CD4-positive, alpha-beta T cell treated with Interleukin-4 for 4 hours (primary cell): ENCODE data around the gene PIK3R1.
"Not testable (repeated sequence)": the region's sequence is repeated elsewhere in the genome, so short reads cannot be mapped to it uniquely, and the experiment has no call there.

Source experiments
- DNase-seq: peaks from one replicate; pipeline ENCODE4 v3.0.0-alpha.2; 2020

The PIK3R1 gene

DNA sequence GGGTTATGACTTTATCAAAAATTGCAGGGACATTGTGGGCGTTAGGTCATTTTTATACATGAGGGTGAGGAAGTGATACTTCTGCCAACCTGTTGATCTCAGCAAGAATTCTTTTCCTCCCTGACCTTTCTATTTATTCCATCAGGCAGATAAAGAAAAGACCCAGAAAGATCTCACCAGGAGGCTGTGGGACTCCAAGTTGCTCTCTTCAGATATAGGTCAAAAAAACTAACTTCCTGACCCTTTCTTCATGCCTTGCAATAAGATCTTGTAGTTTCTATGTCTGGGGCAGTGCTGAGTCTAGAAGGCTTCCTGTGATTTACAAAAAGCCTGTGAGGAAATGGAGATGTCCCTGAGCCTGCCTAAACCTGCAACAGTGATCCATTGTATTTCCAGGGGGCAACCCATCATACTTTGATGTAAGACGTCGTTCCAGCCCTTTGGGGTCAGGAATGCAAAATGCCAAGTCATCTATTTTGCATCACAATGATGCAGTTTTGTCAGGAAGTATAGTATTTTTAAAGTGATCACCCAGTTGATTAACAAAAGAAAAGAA is 22.0 kb upstream of the PIK3R1 start:
- DNase-seq = no peak

DNA sequence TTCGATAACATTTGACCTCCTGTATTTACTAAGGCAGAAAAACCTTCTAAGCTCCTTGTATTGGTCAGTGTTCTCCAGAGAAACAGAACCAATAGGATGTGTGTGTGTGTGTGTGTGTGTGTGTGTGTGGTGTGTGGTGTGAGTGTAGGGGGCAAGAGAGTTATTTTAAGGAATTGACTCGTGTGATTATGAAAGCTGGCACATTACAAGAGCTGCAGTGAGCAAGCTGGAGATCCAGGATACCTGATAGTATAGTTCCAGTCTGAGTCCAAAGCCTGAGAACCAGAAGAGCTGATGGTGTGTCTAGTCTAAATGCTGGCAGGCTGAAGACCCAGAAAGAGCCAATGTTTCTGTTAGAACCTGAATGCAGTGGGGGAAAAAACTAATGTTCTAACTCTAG is 21.2 kb upstream of the PIK3R1 start:
- DNase-seq = no peak

DNA sequence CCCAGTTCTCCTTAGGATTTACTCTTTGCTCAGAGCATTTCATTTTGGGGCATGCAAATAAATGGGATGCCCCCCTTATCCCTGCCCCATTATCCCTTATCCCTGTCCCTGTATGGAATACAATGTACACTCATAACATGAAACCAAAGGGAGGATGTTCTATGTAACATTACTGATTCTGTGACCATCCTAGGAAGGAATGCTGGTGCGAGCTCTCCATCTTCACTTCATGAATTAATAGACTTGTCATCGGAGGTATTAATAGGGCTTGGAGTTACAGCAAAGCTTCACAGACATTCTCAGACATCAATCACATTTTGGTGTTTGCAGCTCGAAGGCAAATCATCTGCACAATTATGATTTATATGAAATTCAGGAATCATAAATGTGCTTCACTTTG is 20.4 kb upstream of the PIK3R1 start:
- no peak for DNase-seq

DNA sequence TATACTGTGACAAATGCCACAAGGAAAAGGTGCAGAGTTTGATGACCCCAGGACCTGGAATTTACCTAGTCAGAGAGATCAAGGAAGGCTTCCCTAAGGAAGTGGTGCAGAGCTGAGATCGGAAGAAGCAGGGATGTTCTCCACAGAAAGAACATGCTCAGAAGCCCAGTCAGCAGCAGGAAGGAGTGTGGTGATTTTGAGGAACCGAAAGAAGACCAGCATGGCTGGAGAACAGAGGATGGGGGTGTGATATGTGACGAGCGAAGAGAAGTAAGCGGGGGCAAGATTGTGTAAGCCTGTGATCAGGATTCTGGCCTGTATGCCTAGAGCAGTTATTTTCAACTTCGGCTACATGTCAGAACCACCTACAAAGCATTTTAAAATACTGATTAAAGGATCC is 18.7 kb upstream of the PIK3R1 start:
- DNase-seq = no peak

DNA sequence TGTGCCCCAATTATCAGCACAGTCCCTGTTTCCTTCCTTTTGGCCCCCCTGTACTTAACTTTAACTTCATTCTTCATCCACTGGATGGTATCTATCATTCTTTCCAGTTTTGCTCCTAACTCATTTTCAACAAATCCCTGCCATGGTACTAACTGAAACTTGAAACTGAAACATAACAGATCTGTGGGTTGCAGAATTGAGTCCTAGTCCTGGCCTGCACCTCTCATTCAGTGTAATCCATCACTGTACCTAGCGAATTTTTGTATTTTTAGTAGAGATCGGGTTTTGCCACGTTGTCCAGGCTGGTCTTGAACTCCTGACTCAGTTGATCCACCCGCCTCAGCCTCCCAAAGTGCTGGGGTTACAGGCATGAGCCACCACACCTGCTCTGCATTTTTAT is 15.3 kb upstream of the PIK3R1 start:
- no peak for DNase-seq

DNA sequence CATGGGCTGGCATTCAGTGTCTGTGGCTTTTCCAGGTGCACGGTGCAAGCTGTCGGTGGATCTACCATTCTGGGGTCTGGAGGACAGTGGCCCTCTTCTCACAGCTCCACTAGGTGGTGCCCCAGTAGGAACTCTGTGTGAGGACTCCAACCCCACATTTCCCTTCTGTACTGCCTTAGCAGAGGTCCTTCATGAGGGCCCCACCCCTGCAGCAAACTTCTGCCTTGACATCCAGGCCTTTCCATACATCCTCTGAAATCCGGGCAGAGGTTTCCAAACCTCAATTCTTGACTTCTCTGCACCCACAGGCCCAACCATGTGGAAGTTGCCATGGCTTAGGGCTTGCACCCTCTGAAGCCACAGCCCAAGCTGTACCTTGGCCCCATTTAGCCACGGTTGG is 4.9 kb upstream of the PIK3R1 start:
- DNase-seq = not testable (repeated sequence)

DNA sequence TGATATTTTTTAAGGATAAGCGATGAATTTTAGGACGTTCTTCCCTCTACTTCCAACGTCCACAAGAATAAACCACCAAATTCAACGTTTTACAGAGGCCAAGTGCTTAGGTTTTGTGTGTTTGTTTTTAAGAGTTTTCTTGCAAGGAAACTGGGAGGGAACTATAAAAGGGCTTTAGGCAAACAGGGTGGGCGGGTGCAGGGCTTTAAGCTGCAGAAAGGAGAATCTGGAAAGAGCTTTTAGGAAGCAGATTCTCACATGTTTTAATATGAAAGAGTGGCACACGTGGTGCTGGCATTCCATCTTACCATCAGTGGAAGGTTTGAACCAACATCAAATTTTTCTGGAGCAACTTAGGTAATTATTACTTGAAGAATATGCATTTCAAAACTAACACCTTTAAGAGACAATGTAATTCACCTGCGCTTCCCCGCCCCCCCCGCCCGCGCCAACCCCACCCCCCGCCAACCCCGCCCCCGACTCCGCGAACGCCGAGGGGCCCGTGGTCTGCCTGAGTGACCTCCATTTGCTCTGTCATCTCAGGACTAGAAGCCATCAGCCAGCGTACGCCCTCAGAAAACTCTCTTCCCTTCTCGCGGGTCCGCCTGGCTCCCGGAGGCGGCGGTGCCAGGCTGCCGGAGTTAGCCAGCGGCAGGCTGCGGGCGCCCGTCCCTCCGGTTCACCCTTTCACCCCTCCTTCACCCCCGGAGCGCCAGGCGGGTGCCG is 911 bp upstream of the PIK3R1 start:
- DNase-seq = no peak

DNA sequence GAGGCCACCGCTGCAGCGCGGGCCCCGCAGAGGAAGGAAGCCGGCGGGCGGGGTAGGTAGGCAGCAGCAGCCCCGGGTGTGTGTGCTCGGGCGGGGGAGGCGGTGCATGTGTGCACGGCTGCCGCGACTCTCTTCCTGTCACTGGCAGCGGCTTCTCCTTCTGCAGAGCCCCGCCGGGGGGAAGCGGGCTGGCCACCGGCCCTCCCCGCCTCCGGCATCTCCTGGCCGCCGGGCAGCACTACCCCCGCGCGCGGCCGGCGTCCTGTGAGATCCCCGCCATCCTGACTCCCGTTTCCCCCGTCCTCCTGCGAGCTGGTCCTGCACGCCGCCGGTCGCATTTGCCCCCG is 315 bp downstream of the PIK3R1 start:
- DNase-seq = no peak

DNA sequence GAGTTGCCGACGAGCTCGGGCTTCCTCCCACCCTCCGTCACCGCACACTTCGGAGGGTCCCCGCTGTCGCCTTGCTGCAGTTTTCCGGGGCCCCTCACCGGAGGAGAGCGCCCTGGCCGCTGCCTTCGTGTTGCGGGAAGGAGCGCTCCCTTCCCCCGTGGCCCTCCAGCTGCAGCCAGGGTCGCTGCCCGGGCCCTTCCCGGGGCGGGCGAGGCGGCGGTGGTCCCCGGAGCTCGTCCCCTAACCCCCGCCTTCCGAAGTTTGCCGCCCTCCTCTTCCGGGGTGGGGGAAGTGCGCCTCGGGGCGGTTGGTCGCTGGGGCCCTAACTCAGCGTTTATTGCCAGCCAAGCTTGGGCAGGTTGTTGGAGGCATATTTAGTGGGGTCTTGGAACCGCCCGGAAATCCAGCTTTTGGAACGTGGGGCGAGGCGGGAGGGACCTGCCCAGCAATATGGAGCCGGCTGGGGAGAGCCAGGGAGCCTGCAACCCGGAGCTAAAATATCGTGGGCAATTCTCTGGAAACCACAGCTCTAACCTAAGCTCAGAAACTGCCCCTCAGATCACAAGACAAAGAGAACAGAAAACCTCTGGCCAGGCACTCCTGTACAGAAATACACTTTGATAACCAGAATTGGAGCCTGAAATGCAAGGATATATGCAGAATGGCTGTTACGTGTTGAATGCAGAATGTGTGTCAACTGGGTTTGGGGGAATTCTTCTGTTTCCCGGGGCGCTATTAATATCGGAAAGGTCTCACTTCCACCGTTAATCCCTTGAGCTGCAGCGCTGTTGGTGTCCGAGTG is 890 bp downstream of the PIK3R1 start:
- peak; percentile 34 for DNase-seq

DNA sequence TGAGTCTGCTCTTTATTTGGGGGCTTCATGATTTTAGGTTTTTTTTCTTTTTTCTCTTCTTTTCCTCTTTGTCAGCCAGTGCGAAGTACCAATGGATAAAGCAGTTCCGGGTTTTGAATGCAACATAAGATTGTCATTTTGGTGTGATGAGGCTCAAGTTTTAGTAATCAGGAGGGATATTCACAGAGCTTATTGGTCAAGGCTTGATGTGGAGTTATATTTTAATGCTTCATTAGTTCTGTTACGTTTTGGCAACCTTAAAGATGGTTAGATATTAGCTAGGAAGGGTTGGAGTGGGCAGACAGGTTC is 1.4 kb downstream of the PIK3R1 start:
- no peak for DNase-seq

DNA sequence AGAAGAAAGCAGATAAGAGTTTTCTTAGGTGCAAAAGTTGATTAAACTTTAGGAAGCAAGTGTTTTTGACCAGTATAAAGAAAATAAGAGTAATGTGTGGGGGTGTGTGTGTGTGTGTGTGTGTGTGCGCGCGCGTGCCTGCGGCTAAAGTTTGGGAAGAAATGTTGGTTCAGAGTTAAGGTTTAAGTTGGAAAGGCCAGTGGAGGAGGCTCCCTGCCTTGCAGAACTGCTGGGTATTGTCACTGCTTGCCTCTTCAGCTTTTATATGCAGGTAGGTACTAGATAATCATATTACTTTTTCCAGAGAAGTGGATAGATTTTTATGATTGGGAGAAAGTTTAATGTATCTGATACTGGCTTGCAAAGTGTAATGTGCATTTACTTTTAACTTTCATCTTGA is 2.0 kb downstream of the PIK3R1 start:
- DNase-seq = no peak

DNA sequence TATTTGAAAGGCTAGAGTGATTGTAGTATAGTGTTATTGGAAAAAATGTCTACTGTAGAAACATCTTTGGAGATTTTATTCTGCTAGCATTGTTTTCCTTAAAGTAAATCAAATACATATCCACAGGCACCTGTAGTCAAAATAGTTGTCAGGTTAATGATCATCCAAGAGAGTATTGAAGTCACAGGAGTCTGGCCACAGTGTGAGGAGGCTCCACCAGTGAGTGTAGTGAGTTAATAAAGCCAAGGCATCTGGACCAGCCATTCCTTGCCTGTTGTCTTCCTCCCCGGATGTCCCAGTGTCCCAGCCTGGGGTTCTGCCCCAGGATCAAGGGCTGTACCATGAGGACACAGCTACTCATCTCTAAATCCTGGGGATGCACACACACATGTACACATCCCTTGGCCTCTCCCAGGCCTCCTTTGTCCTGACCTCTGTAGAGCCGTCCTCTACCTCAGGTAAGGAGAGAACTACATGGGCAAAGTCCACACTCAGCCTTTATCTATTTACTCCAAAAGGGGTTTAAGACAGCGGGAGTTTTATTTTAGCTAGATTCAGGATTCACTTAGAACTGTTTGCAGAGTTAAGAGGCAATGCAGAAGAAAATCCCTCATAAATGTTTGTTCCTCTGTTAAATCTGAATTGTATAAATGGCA is 3.7 kb downstream of the PIK3R1 start:
- DNase-seq = no peak

DNA sequence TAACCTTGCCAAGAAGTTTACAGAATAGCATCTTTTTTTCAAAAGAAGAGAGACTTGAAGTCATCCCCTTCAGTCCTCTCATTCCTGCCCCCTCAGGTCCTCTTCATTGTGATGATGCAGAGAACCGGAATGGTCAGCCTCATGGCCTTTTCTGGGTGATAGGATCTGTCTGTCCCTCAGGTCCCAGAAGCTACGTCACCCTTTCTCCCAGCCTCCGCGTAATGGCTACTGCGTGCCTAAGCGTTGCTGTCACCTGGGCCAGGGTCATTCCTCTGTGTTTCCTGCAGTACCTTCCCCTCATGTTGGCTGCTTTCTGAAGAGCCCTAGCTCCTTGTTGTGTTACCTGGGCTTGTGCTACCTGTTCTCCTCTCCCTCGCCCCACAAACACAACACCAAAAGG is 4.7 kb downstream of the PIK3R1 start:
- DNase-seq = no peak

DNA sequence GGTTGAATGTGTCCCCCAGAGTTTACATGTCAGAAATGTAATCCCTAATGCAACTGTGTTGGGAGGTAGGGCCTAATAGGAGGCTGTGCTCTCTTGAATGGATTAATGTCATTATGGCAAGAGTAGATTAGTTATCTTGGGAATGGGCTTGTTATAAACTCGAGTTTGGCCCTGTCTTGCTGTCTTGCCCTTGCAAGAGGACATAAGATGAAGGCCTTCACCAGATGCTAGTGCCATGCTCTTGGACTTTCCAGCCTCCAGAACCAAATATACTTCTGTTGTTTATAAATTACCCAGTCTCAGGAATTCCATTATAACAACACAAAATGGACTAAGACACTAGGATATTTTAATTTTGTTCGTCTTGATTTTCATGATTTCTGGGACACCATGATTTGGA is 5.4 kb downstream of the PIK3R1 start:
- DNase-seq = no peak

DNA sequence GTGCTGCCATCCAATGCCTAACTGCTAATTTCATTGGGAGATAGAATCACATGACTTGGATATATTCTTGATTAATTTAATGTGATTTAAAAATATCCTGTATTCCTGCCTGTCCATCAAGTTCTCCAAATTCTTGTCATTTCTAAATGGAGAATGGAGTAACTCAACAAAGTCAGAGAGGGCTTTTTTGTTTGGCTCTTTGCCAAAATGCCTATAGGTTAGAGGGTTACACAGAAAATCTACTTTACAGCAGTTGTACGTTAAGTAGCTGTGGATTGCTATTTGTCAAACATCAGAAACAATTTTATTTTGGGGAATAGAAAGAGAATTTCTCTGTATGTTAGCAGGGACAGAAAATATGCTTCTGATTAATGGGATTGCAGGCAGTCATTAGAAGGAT is 5.9 kb downstream of the PIK3R1 start:
- no peak for DNase-seq

DNA sequence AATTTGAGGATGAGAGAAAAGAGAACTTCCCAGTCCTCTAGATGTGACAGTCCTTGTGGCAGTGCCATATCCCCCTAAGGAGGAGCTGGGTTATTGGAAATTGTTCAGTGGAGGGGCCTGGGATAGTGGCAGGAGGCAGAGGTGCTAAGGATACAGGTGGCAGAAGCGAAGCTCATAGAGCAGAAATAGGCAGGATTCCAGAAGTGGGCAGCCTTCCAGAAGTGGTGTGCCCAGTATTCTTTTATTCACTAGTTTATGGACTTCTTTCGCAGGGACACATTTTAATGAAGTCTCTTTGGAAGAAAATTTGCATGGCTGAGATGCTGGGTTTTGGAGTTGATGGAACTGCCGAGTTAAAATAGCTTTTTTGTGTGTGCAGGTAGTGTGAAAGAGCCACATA is 6.8 kb downstream of the PIK3R1 start:
- no peak for DNase-seq

DNA sequence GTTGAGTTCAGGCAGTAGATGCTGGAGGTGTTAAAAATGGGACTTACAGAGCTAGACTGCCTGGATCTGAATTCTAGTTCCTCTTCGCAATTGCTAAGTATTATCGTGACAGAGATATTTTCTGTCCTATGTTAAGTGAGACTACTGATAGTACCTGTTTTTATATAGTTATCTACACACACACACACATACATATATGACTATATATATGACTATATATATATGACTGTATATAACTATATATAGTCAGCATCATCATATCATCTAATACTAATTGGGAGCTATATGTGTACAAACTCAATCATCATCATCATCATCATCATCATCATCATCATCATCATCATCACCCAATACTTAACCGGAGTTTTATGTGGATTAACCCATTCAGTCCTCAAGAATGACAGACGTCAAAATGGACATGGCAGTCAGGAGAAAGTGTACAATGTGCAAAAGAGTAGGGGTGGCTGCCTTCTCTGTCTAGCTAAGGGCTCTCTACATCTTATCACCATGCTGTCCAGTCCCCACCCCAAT is 7.3 kb downstream of the PIK3R1 start:
- no peak for DNase-seq

DNA sequence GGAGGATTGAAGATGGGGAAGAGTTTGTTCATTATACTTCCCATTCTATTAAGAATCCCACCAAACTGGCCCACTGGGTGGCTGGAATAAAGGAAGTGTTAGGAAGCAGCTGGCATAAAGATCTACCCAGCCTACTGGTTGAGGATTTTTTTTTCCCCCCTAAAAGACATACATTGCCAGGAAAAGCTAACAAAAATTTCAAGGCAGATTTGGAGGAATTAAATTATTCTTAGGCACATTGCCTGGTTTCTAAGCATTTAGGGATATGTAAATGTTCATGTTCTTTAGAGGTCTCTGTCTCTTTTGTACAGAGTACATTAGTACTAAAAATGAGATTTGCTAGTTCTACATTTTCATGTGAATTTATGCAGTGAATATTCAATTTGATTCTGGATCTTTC is 8.3 kb downstream of the PIK3R1 start:
- DNase-seq = no peak

DNA sequence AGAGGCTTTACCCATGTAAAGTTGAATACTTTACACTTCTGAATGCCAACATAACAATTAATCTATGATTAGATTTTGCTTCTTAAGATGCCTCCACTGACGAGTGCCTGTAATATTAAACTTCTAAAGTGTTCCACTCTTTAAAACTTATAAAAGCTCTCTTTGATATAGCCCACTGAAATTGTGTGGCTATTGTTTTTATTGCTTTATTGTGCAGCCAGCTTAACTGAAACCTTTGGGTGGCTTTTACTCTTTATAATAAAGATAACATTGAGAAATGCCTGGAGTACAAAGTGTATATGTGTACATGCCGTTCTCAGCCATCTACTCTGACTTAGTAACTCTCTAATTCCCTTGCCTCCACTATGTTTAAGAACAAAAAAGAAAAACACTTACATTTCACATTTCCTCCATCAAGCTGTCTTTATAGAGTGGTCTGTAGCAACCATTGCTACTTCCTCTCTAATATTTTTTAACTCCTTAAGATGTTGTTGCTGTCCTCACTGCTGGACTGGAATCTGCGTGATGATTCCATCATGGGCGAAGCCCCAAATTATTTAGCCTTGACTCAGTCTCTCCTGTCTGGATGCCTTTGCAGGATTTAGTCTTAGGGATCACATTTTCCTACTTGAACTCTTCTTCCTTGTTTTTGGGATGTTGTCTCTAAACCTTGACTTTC is 9.1 kb downstream of the PIK3R1 start:
- no peak for DNase-seq

DNA sequence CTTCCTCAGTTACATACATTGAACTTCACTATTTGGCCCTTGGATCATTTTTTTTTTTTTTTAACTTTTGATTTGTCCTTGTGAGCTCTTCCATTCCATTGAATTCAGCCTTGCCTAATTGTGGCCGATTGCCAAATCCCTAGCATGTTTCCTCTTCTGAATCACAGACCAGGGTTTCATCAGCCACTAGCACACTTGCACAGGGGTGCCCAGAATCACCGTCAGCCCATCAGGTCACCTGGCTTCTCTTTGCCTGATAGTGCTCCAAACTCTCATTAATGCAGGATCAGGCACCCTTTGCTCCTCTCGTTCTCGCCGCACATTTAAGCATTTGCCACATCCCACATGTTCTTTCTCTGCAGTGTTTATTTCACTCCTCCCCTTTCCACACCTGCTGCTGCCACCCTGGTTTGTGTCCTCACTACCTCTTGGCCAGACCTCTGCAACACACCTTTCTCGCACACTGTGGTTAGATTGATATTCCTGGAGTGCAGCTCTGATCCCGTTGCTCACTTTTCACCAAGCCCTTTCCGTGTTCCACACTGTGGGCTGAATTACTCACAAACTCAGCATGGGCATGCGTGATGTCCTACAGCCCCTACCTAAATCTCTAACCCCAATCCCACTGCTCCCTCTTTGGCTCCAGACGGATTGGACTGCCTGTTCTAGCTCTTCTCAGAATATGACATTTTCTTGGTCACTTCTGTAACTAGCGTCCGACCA is 9.8 kb downstream of the PIK3R1 start:
- DNase-seq = no peak

DNA sequence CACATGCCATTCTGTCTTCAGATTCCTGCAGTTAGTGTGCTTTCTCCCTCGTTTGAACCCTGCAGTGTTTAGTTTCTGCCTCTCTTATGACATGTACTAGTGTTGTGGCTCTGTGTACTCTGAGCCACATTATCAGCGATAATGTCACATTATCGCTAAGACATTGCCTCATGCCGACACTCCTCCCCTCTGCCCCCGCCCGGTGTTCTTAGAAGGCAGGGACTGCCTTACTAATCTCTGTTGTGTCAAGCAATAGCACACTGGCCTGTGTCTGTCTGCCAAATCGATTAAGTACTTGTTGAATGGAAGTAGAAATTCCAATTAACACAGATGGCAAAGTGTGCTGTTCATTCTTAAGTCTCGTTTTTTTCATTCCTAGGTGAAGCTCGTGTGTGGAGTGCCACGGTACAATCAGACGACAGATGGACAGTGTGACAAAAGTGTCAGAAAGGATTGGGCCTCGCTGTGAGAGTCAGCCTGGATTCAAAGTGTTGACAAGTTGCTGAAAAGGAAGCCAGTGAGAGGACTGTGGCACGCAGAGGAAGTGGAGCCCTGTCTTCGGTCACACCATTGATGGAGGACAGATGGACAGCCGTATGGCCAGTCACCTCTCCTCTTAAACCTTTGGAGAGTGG is 10.5 kb downstream of the PIK3R1 start:
- no peak for DNase-seq

DNA sequence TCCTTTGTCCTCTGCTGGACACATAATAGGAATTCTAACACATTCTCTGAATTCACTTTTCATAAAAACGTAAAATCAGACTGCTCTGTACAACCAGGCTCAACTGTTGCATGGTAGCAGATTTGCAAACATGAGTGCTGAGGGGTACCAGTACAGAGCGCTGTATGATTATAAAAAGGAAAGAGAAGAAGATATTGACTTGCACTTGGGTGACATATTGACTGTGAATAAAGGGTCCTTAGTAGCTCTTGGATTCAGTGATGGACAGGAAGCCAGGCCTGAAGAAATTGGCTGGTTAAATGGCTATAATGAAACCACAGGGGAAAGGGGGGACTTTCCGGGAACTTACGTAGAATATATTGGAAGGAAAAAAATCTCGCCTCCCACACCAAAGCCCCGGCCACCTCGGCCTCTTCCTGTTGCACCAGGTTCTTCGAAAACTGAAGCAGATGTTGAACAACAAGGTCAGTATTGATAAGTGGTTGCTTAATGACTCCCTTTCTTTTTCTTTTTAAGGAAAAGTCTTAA is 11.1 kb downstream of the PIK3R1 start:
- DNase-seq = no peak
